HCT116 (cell line): ENCODE results near the gene CLCN4. TPM values are rescaled to one million over a fixed set of nuclear protein-coding genes. Genes with fewer than 3 reads are reported as not detected.

ENCODE experiments used
- ATAC-seq: fragments of 200-7000 bp; cut with Tn5 transposase; 2 replicates; pipeline ENCODE4 v1.9.1; 2020; ENCODE audit warnings: mild to moderate bottlenecking, moderate library complexity
- BruUV-seq: library from RNA; stranded (reverse); fragments of 400-500 nt; replicated peaks from 2 replicates; lab custom pipeline; 2021; lab: Mats Ljungman, UMichigan
- CTCF ChIA-PET: fragments of 300-600 bp; sonication (Branson Sonifier 250); formaldehyde crosslinking; loops from one replicate; lab custom pipeline; 2021; ENCODE audit warnings: antibody characterized with exemption; lab: Charles Lee
- POLR2A ChIA-PET: fragments of 300-600, 350-600 bp; sonication (Branson Sonifier 250); formaldehyde crosslinking; loops from one replicate; lab custom pipeline; 2021; ENCODE audit warnings: antibody characterized with exemption; lab: Charles Lee
- RAD21 ChIA-PET, 2 experiments: fragments of 300-600 bp; sonication (Branson Sonifier 250); formaldehyde crosslinking; loops; one replicate each; lab custom pipeline; 2023; ENCODE audit warnings: low total read pairs in 2 of 2; ENCODE audit not compliant: uncharacterized antibody in 2 of 2, unreplicated experiment in 2 of 2, low non-redundant PET in 1 of 2; lab: Charles Lee
- DNase-seq: peaks from one replicate; pipeline ENCODE4 v3.0.0-alpha.2; 2010; ENCODE audit warnings: low read depth, low spot score
- H2AFZ ChIP-seq: fragments of 200-600 bp; shearing (Covaris generic), sonication (generic); 2 replicates; pipeline ENCODE4 v1.6.1; 2017; ENCODE audit warnings: low read depth, mixed run types, mixed read lengths, antibody characterized with exemption, low read length; ENCODE audit not compliant: poor library complexity, severe bottlenecking
- H3K27ac ChIP-seq: 2 replicates; pipeline ENCODE4 v1.5.1; 2012; ENCODE audit warnings: low read depth, low read length
- H3K27me3 ChIP-seq: fragments of 200-600 bp; sonication (generic); 2 replicates; pipeline ENCODE4 v1.6.1; 2016; ENCODE audit warnings: mixed run types, low read length, mixed read lengths; ENCODE audit not compliant: insufficient read depth
- H3K36me3 ChIP-seq, 2 experiments: fragments of 200-500 bp in 1 of 2; fragments of 200-600 bp in 1 of 2; sonication (Bioruptor generic) in 1 of 2; sonication (generic) in 1 of 2; 2 replicates each; pipeline versions ENCODE4 v1.5.1 to v1.6.1; 2014 to 2016; ENCODE audit warnings: low read length in 2 of 2, inconsistent platforms in 1 of 2, mixed read lengths in 1 of 2, mixed run types in 1 of 2; ENCODE audit not compliant: insufficient read depth in 2 of 2, control insufficient read depth in 1 of 2
- H3K4me1 ChIP-seq, 2 experiments: fragments of 200-600 bp in 1 of 2; sonication (generic) in 1 of 2; 2 replicates each; pipeline versions ENCODE4 v1.5.1 to v1.6.1; 2012 to 2017; ENCODE audit warnings: low read length in 2 of 2, inconsistent platforms in 1 of 2, mild to moderate bottlenecking in 1 of 2, mixed read lengths in 1 of 2, mixed run types in 1 of 2, moderate library complexity in 1 of 2; ENCODE audit not compliant: insufficient read depth in 2 of 2, control insufficient read depth in 1 of 2
- H3K4me2 ChIP-seq: fragments of 200-600 bp; sonication (generic); 2 replicates; pipeline ENCODE4 v1.6.1; 2017; ENCODE audit warnings: mixed run types, low read length, mixed read lengths
- H3K4me3 ChIP-seq, 2 experiments: fragments of 200-600 bp in 1 of 2; sonication (generic) in 1 of 2; replicated peaks in 1 of 2; 2 replicates each; pipeline ENCODE4 v1.5.1; 2011 to 2016; ENCODE audit warnings: low read length in 2 of 2, control low read depth in 1 of 2, low read depth in 1 of 2, mild to moderate bottlenecking in 1 of 2, mixed read lengths in 1 of 2, mixed run types in 1 of 2
- H3K79me2 ChIP-seq: fragments of 200-600 bp; sonication (generic); 2 replicates; pipeline ENCODE4 v1.6.1; 2017; ENCODE audit warnings: mild to moderate bottlenecking, mixed run types, low read length, moderate library complexity, mixed read lengths; ENCODE audit not compliant: insufficient read depth
- H3K9ac ChIP-seq: fragments of 200-600 bp; sonication (generic); 2 replicates; pipeline ENCODE4 v1.6.1; 2016; ENCODE audit warnings: low read length, mixed read lengths
- H3K9me2 ChIP-seq: fragments of 200-600 bp; sonication (generic), shearing (Covaris generic); 2 replicates; pipeline ENCODE4 v1.6.1; 2017; ENCODE audit warnings: mixed run types, mild to moderate bottlenecking, moderate library complexity; ENCODE audit not compliant: insufficient read depth
- H3K9me3 ChIP-seq, 2 experiments: fragments of 200-500 bp in 1 of 2; fragments of 200-600 bp in 1 of 2; sonication (Bioruptor generic) in 1 of 2; sonication (generic) in 1 of 2; 2 replicates each; pipeline ENCODE4 v1.6.1; 2014 to 2017; ENCODE audit warnings: low read length in 2 of 2, mixed read lengths in 2 of 2, inconsistent platforms in 1 of 2, low read depth in 1 of 2, mild to moderate bottlenecking in 1 of 2, mixed run types in 1 of 2, moderate library complexity in 1 of 2; ENCODE audit not compliant: control insufficient read depth in 1 of 2, insufficient read depth in 1 of 2
- H4K20me1 ChIP-seq: fragments of 200-600 bp; sonication (generic), shearing (Covaris generic); 2 replicates; pipeline ENCODE4 v1.6.1; 2017; ENCODE audit warnings: mixed run types, mild to moderate bottlenecking, moderate library complexity; ENCODE audit not compliant: insufficient read depth
- ATF3 ChIP-seq: IDR thresholded peaks from 2 replicates; pipeline ENCODE4 v1.6.1; 2012
- CBX3 ChIP-seq: IDR thresholded peaks from 2 replicates; pipeline ENCODE4 v1.6.1; 2012; ENCODE audit warnings: low read depth
- EGR1 ChIP-seq: IDR thresholded peaks from 2 replicates; pipeline ENCODE4 v1.6.1; 2012; ENCODE audit warnings: low read depth
- FOSL1 ChIP-seq: IDR thresholded peaks from 2 replicates; pipeline ENCODE4 v1.6.1; 2012; ENCODE audit warnings: low read depth
- JUND ChIP-seq: IDR thresholded peaks from 2 replicates; pipeline ENCODE4 v1.6.1; 2012
- MAX ChIP-seq: IDR thresholded peaks from 2 replicates; pipeline ENCODE4 v1.6.1; 2012
- POLR2A ChIP-seq: IDR thresholded peaks from 2 replicates; pipeline ENCODE4 v1.7.0; 2011; ENCODE audit warnings: borderline replicate concordance; ENCODE audit not compliant: insufficient read depth, insufficient read length; ENCODE audit errors: extremely low read depth
- POLR2AphosphoS5 ChIP-seq: IDR thresholded peaks from 2 replicates; pipeline ENCODE4 v1.6.1; 2011; ENCODE audit warnings: mild to moderate bottlenecking, low read depth, low read length, moderate library complexity
- RAD21 ChIP-seq: IDR thresholded peaks from 2 replicates; pipeline ENCODE4 v1.6.1; 2012; ENCODE audit warnings: low read depth, mild to moderate bottlenecking
- SIN3A ChIP-seq: IDR thresholded peaks from 2 replicates; pipeline ENCODE4 v1.6.1; 2012; ENCODE audit warnings: low read depth
- SP1 ChIP-seq: IDR thresholded peaks from 2 replicates; pipeline ENCODE4 v1.6.1; 2012; ENCODE audit warnings: low read depth
- intact Hi-C: fragments of 100-400 bp; cut with micrococcal nuclease; formaldehyde crosslinking; loops from 2 replicates; pipeline ENCODE4 v1.10.0; 2022
- total RNA-seq: library from RNA; stranded (reverse); gene quantifications from one replicate; pipeline ENCODE4 v1.2.1, GENCODE V29; 2021; ENCODE audit not compliant: unreplicated experiment

CLCN4 gene
- total RNA-seq, 1 experiment from 2014 or later = 3.1 TPM

GRCh38 chrX:10159145-10159468 lies 2.3 kb downstream of the CLCN4 start:
- Histone ChIP-seq H4K20me1 (no peaks in the 10 kb centered on the region), H3K9me2 (no peaks in the 10 kb centered on the region), H2AFZ (no peak overlapping the region), H3K27me3 (no peaks in the 10 kb centered on the region), H3K36me3 (no peaks in the 10 kb centered on the region), H3K27ac (no peak overlapping the region), H3K4me1 (peaks cover 4 to 17% of the 10 kb centered on the region in 2 experiments; a peak in 3 of 4 replicates), H3K9me3 (no peaks in the 10 kb centered on the region), H3K9ac (no peak overlapping the region), H3K79me2 (no peaks in the 10 kb centered on the region), H3K4me3 (no peak overlapping the region), H3K4me2 (no peak overlapping the region)
- intact Hi-C loops = no loop called here
- ChIA-PET POLR2A (no interaction called here), RAD21 (no interaction called here), CTCF (no interaction called here)
- TF ChIP-seq POLR2A (no peak), SP1 (no peak), POLR2AphosphoS5 (no peak), EGR1 (no peak), JUND (no peak), CBX3 (no peak), FOSL1 (no peak), MAX (no peak), ATF3 (no peak), RAD21 (no peak), SIN3A (no peak)
- ATAC-seq (no peak), DNase-seq (no peak)
- BruUV-seq = no TSS peak

- H3K9me2 ChIP-seq = no peaks in the 10 kb centered on the region
- H3K4me1 ChIP-seq = peaks cover 4 to 17% of the 10 kb centered on the region in 2 experiments; a peak in 3 of 4 replicates
- no peak overlapping the region for H3K27ac ChIP-seq
- H4K20me1 ChIP-seq = no peaks in the 10 kb centered on the region
- no peak overlapping the region for H3K9ac ChIP-seq
- H2AFZ ChIP-seq = no peak overlapping the region
- H3K4me2 ChIP-seq = no peak overlapping the region
- no peaks in the 10 kb centered on the region for H3K9me3 ChIP-seq
- TF ChIP-seq ATF3 (no peak), POLR2AphosphoS5 (no peak)
- H3K27me3 ChIP-seq = no peaks in the 10 kb centered on the region
- H3K4me3 ChIP-seq = no peak overlapping the region
- no peaks in the 10 kb centered on the region for H3K36me3 ChIP-seq
- ChIA-PET CTCF (no interaction called here), POLR2A (no interaction called here), RAD21 (no interaction called here)
- H3K79me2 ChIP-seq = no peaks in the 10 kb centered on the region
- ATAC-seq = no peak
- intact Hi-C loops = no loop called here
- BruUV-seq = no TSS peak
- no peak for DNase-seq
These were observed 3.4 kb downstream of the CLCN4 start for GRCh38 chrX:10160211-10160610.
